NCI-H2107 treated with DMSO at 0.1 percent for 48 hours (cell line): ENCODE results near the gene ZNF429.
"Not testable (repeated sequence)": the region's sequence is repeated elsewhere in the genome, so short reads cannot be mapped to it uniquely, and the experiment has no call there.

Source experiments
- DNase-seq: peaks from one replicate; lab custom pipeline; 2025; ENCODE audit not compliant: unreplicated experiment; lab: John Stamatoyannopoulos, UW

The ZNF429 gene

GRCh38 chr19:21513651-21514050 is 8.2 kb downstream of the ZNF429 start:
- DNase-seq = no peak

GRCh38 chr19:21519488-21519887 is 14.1 kb downstream of the ZNF429 start:
- no peak for DNase-seq

GRCh38 chr19:21532904-21533303 is 27.5 kb downstream of the ZNF429 start:
- no peak for DNase-seq

- not testable (repeated sequence) for DNase-seq
Measured at GRCh38 chr19:21536741-21537290, 31.4 kb downstream of the ZNF429 start.

GRCh38 chr19:21559444-21559843 is 54.0 kb downstream of the ZNF429 start:
- DNase-seq = no peak

- no peak for DNase-seq
Measured at GRCh38 chr19:21564406-21564805, 59.0 kb downstream of the ZNF429 start.

DNA sequence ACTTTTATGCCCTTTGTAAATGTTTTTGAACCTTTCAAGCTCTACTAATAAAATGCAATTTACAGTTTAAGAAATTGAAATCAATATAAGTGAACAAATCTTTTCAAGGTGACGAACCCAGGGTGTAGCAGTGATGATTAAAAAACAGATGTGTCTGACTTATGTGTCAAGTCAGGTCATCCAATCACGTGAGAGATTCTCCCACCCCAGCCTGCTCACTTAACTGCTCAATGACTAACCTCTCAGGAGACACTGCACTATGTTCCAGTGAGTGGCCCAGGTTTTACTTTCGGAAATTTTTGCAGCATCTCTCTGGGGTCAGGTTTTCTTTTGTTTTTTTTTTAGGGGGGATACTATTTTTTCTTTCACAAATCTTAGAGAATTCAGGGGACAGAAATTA is 60.7 kb downstream of the ZNF429 start:
- no peak for DNase-seq

GRCh38 chr19:21567806-21568205 is 62.4 kb downstream of the ZNF429 start:
- DNase-seq = not testable (repeated sequence)

GRCh38 chr19:21568816-21569493 is 63.6 kb downstream of the ZNF429 start:
- DNase-seq = no peak

DNA sequence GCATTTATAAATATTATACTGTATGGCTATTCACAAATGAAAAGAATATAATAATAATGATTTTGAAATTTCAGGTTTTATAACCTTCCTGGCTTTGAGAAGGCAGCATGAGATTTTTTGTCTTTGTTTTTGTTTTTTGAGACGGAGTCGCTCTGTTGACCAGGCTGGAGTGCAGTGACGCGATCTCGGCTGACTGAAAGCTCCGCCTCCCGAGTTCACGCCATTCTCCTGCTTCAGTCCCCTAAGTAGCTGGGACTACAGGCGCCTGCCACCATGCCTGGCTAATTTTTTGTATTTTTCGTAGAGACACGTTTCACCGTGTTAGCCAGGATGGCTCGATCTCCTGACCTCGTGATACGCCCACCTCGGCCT is 64.1 kb downstream of the ZNF429 start:
- DNase-seq = no peak

DNA sequence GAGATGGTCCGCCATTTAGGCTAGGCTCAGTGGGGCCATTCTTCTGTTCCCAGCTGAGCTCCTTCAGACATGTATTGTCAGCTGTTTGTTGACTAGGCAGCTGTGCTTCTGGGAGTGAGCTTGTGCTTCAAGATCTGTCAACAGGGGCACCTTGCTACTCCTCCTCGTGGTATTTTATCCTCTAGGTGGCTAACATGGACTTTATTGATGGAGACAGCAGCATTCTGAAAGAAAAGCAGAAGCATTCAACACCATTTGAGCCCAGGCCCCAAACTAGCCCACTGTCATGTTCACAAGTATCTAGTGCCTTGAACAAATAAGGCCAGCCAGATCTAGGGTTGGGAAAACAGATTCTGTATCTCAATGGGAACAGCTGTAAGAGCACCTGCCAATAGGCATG is 65.9 kb downstream of the ZNF429 start:
- DNase-seq = no peak

- no peak for DNase-seq
Measured at GRCh38 chr19:21574607-21575006, 69.2 kb downstream of the ZNF429 start.

DNA sequence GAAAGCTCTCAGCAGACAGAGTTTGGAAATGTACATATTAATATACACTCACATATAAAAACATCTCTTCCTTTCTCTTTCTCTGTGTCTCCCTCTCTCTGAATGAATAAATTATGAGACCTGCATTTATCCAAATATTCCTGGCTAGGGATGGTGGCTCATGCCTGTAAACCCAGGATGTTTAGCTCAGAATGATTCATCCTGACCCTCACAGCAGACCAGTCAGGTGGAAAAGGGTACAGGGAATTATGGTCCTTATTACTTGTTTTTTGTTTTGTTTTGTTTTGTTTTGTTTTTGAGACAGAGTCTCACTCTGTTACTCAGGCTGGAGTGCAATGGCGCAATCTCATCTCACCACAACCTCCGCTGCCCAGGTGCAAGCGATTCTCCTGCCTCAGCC is 71.1 kb downstream of the ZNF429 start:
- no peak for DNase-seq

DNA sequence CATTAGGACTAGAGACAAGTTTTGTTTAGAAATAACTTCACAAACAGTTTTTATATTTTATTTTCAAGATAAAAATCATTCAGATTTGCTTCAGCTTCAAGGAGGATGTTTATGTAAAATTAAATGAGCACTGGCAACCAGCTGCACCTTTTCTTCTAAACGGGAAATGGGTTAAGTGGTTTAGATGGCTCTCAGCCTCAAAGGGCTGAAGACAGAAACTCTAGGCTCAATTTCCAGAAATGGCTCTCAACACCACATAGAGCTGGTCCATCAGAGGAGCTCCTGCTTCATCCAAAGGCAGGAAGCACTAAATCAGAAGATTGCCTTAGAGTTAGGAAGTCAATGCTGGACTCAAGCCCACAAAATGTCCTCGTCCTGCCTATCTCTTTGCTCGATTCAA is 74.7 kb downstream of the ZNF429 start:
- DNase-seq = no peak

DNA sequence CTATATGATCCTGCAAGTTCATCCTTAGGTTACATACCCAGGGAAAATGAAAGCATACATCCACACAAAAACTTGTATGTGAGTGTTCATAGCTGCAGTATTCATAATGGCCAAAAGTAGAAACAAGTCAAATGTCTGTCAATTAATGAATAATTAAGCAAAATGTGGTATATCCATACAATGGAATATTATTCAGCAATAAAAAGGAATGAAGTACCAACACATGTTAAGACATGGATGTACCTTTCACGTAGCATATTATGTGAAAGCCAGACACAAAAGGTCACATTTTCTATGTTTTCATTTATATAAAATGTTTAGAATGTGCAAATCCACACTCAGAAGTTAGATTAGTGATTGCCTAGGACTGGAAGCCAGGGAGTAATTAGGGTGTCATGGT is 75.4 kb downstream of the ZNF429 start:
- no peak for DNase-seq

DNA sequence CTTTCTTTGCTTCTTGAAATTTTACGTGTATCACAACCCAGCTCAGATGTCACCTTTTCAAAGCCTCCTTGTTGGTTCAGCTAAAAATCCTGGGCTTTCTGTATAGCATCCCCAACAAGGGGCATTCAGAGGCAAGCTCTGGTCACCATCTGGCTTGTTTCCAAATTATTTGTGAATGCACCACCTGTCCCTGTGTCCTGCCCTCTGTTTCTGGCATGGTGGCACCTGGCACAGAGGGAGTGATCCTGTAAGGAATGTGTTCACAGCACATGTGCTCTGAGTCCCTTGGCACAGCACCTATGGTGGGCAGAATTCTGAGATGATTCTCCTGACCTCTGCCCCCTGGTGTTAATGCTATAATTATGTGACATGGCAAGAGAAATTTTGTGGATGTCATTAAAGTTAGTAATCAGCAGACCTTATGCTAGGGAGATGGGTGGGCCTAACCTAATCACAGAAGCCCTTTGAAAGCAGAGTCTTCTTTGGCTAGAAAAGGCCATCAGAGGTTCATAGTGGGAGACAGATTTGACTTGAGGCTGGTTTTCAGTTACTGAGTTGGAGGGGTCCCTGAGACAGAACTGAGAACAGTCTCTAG is 76.3 kb downstream of the ZNF429 start:
- DNase-seq = no peak

GRCh38 chr19:21584537-21584936 is 79.1 kb downstream of the ZNF429 start:
- DNase-seq = no peak

DNA sequence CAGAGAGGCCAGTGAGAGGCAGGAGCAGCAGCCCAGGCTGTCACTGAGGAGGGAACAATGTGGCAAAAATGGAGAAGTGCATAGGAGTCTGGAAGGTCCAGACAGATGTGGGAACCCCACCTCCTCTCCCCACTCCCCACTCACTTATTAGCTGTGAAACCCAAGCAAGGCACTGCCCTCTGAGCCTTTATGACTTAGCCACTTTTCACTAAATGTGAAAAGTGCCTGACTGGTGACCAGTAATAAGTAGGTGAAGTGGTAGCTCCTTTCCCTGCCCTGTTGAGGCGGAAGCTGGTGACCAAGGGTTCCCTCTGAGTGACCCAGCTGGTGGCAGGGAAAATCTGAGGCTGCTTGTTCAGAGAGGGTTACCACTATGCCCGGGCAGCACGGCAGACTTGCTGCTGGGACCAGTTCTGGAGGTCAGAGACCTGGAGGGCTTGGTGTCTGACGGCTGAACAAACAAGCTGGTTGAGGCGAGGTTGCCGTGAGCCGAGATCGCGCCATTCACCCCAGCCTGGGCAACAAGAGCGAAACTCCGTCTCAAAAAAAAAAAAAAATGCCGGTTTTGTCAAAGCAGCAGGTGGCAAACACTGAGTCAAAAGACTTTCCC is 80.0 kb downstream of the ZNF429 start:
- DNase-seq = no peak

DNA sequence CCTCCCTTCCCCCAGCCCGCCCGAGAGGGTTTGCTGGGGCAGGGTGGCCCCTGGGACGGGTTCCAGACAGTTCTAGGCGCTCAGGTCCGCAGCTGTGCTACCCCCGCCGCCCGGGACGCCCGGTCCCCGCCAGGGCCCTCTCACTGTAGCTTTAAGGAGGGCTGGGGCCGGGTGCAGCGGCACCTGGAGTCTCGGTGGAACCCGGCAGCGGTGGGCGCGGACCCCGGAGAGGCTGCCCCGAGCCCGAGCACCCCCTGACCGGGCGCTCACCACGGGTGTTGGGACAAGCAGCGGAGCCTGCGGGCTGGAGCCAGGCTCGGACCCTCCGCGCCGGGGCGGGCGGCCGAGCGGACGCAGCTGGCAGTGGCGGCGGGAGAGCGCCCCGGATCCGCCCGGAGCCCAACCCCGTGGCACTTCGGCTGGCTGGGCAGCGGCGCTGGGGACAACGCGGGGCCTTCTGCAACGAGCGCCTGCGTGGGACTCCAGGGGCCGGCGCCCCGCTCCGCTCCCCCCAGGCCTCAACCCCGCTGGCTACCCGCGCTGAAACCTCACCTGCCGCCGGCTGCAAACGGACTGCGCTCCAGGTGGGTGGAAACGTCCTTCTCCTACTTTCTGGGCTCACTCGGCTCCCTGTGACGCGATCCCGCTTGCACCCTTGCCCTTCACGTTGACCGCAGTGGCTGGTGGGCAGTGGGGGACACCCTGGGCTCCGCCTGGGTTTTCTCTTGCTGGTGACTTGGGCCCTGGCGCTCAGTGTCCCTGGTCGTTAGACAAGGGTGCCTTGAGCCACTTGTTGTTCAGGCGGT is 81.1 kb downstream of the ZNF429 start:
- no peak for DNase-seq

- DNase-seq = no peak
Measured at GRCh38 chr19:21587117-21587461, 81.7 kb downstream of the ZNF429 start.

DNA sequence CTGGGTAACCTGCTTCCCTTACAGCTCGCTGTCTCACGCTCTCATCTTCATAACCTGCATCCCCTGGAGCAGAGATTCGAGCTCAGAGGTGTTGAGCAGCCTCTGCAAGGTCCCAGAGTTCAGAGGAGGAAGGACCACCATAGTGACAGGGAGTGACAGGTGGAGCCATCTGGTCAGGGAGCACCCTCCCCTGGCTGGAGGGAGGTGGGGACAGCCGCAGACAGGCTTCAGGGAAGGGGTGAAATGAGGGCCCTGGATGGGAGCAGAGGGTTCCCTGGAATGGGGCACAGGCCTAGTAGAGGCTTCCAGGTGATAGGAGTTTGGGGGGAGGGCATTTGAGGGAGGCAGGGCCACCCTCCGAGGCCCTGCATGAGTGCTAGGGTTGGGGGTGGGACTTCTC is 82.1 kb downstream of the ZNF429 start:
- DNase-seq = no peak
